C4-2B (cell line): Measurements from ENCODE around the gene SERPINH1.

Experiments
- H3K27ac ChIP-seq: fragments of 450-650 bp; 2 replicates; pipeline ENCODE4 v1.5.1; 2017
- ZFX ChIP-seq: fragments of 450-650 bp; IDR thresholded peaks from 2 replicates; pipeline ENCODE4 v1.6.1; 2017
- TF ChIP-seq, protein P1 (sequence below): fragments of 450-650 bp; conservative IDR thresholded peaks from 2 replicates; pipeline ENCODE4 v1.5.1; 2017; ENCODE audit warnings: mild to moderate bottlenecking

The SERPINH1 gene

DNA sequence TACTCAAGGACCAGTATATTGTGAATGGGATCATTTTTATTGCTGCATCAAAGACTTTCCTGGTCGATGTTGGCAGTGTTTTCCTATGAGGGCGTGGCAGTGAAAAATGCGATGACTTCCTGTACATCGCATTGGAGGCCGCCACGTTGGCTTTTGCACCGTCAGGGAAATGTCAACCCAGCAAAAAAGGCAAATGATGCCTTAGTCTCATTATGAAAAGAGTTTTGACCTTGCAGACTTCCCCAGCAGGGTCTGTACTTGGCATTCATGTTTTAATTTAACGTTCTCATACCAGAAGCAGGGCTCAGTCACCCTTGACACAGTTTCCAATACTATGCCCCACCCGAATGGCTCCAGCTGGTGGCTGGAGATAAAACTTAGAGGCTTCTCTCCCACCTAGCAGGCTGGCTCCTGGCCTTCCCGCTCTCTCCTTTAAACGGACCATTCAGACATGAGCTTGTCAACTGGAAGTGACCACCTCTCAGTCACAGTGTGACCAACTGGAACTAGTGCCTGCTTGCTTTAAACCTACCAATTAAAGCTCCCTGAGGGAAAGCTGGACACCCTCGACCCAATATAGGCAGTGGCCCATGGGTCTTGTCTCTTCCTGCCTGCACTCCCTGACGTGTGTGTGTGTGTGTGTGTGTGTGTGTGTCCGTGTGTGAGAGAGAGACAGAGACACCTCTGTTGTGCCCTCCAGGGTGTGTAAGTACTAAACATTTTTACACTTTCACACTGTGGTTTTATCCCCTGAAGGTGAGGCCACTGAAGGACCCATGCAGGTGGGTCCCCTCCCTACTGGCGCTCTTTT lies 27.6 kb upstream of the SERPINH1 start:
- no peak for TF ChIP-seq ZFX
- TF ChIP-seq, protein P1, sequence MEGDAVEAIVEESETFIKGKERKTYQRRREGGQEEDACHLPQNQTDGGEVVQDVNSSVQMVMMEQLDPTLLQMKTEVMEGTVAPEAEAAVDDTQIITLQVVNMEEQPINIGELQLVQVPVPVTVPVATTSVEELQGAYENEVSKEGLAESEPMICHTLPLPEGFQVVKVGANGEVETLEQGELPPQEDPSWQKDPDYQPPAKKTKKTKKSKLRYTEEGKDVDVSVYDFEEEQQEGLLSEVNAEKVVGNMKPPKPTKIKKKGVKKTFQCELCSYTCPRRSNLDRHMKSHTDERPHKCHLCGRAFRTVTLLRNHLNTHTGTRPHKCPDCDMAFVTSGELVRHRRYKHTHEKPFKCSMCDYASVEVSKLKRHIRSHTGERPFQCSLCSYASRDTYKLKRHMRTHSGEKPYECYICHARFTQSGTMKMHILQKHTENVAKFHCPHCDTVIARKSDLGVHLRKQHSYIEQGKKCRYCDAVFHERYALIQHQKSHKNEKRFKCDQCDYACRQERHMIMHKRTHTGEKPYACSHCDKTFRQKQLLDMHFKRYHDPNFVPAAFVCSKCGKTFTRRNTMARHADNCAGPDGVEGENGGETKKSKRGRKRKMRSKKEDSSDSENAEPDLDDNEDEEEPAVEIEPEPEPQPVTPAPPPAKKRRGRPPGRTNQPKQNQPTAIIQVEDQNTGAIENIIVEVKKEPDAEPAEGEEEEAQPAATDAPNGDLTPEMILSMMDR = no peak
- H3K27ac ChIP-seq = no peak overlapping the region

DNA sequence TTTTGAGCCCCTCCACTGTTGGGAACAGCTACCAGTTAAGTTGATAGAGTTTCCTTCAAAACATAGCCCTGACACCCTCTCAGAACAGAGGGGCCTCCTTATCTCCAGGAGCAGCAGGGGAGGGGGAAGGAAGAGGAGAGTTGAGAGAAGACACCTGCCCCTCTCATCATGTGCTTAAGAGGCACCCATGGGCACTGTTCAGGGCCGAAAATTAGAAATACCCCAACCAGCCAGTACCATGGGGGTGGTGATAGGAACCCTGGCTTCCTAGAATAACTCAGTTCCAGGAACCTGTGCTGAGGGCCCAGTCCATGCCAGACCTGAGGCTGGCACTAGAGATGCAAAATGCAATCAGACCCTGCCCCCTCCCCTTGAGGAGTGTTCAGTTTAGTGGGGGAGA lies 27.0 kb upstream of the SERPINH1 start:
- TF ChIP-seq, protein P1 = no peak
- TF ChIP-seq ZFX = no peak

GRCh38 chr11:75536786-75537641 lies 25.0 kb upstream of the SERPINH1 start:
- no peak for TF ChIP-seq ZFX
- TF ChIP-seq, protein P1 = no peak
- no peak overlapping the region for H3K27ac ChIP-seq

More for the DNA sequence above, 27.0 kb upstream of the SERPINH1 start:
- H3K27ac ChIP-seq = no peak overlapping the region

- TF ChIP-seq, protein P1 = no peak
- no peak overlapping the region for H3K27ac ChIP-seq
These were observed 24.3 kb upstream of the SERPINH1 start for GRCh38 chr11:75537740-75538139.

- no peak overlapping the region for H3K27ac ChIP-seq
- no peak for TF ChIP-seq ZFX
- TF ChIP-seq, protein P1 = no peak
These were observed 23.7 kb upstream of the SERPINH1 start for GRCh38 chr11:75538150-75538942.

DNA sequence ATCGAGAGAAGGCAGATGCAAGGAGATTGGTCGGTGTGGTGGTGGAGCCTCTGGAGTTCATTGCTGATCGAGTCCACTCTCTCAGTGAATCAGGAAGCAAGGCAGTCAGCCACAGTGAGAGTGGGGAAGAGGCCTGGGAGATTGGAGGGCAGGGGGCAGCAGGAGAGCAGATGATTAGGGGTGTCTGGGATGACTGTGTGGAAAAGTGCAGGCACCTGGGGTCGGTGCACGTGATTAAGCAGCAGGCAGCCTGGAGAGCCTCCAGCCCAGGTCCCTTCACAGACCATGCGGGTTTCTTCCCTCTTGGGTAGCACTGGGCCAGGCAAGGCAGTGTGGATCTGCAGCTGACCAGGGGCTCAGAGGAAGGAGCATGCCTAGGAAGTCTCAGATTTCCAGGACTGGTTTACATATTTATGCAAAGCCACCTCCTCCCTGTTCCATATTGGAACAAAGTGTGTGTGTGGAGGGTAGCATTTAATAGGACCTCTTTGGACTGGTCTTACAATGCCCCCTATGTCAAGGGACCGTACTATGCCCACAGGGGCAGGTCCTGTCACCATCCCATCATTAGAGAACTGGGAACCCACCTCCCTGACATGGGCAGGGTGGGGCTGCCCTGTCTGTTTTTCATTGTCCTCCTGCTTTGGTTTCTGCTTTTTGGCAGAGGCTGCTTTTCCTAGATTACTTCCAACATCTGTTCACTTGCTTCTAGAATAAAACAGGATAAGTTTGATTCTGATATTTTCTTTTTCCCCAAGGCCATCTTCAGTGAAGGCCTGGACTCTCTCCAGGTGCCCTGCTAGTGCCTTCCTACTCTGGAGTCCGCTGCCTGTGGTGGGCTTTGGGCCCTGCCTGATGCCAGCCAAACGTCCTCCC lies 22.4 kb upstream of the SERPINH1 start:
- no peak for TF ChIP-seq ZFX
- TF ChIP-seq, protein P1 = no peak
- H3K27ac ChIP-seq = no peak overlapping the region
